ENCODE results near the gene CKAP2L. TPM values are rescaled to one million over a fixed set of nuclear protein-coding genes. Genes with fewer than 3 reads are reported as not detected.
"Not testable (repeated sequence)": the region's sequence is repeated elsewhere in the genome, so short reads cannot be mapped to it uniquely, and the experiment has no call there.

Gene CKAP2L
- total RNA-seq, 1 donor from 2014 or later: 0.38 TPM

DNA sequence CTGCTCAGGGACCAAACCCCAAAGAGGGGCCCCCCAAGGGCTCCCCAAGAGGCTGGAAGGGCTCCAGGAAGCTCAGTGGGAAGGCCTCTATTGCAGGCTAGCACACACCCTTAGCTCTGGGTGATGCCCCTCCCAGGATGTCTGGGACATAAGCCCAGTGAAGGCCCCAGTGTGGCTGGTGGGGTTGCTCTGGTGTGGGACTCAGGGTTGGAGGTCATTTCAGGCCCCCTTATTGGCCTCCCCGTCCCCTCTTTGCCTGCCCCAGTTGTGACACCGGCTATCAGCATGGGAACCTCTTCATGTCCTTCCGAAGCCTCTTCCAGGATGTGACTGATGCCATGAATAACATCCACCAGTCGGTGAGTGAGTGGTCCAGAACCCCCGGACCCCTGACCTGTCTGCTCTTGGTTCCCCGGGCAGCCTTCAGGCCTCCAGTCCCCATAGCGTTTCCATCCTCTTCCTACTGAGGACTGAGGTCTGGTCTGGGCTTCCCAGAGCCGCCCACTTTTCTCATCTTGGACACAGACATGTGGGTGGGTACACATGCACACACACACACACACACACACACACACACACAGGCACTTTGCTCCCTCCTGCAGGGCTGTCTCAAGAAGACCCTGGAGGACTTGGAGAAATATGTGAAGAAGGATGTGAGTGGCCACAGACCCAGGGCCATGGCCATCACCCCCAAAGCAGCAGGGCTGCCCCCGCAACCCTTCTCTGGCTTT lies 41.4 kb downstream of the CKAP2L start:
- H3K27ac ChIP-seq (replicated peaks): no peak overlapping the region
- intact Hi-C loops (cut with micrococcal nuclease): loop anchor here (10.0 kb wide), 1 partner anchor 98 kb away; no protein-coding TSS in a partner anchor
- TF ChIP-seq, protein P1, sequence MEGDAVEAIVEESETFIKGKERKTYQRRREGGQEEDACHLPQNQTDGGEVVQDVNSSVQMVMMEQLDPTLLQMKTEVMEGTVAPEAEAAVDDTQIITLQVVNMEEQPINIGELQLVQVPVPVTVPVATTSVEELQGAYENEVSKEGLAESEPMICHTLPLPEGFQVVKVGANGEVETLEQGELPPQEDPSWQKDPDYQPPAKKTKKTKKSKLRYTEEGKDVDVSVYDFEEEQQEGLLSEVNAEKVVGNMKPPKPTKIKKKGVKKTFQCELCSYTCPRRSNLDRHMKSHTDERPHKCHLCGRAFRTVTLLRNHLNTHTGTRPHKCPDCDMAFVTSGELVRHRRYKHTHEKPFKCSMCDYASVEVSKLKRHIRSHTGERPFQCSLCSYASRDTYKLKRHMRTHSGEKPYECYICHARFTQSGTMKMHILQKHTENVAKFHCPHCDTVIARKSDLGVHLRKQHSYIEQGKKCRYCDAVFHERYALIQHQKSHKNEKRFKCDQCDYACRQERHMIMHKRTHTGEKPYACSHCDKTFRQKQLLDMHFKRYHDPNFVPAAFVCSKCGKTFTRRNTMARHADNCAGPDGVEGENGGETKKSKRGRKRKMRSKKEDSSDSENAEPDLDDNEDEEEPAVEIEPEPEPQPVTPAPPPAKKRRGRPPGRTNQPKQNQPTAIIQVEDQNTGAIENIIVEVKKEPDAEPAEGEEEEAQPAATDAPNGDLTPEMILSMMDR (IDR thresholded peaks at IDR 0.05; ENCODE audit: borderline replicate concordance): no peak
- H3K36me3 ChIP-seq: no peaks in the 10 kb centered on the region
- H3K27me3 ChIP-seq (ENCODE audit: low read depth): peaks cover 22% of the 10 kb centered on the region
- no peak for DNase-seq
- no peaks in the 10 kb centered on the region for H3K4me1 ChIP-seq
- no peaks in the 10 kb centered on the region for H3K9me3 ChIP-seq (replicated peaks)
- H3K4me3 ChIP-seq: no peak overlapping the region

DNA sequence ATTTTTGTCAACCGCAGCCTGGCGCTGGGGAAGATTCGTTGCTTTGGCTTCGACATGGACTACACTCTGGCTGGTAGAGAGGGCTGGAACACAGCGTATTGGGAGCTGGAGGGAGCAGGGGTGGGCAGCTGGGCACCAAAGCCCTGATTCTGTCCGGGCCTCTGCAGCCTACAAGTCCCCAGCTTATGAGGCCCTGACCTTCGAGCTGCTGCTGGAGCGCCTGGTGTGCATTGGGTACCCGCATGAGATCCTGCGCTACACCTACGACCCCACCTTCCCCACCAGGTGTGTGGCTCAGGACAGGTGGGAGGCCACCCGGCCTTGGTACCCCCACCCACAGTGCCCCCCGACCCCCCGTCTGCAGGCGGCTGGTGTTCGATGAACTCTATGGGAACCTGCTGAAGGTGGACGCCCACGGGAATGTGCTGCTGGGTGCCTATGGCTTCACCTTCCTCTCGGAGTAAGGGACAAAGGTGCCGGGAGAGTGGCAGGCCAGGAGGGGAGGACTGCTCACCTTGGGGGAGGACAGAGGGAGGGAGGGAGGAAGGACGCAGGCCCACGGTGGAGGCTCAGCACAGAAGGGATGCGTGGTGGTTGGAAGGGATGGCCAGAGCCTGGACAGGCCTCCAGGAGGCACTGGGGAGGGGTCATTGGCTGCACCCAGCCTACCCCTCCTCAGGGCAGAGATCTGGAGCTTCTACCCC lies 42.4 kb downstream of the CKAP2L start:
- Histone ChIP-seq H3K27ac (replicated peaks) (no peak overlapping the region), H3K36me3 (no peaks in the 10 kb centered on the region), H3K4me1 (no peaks in the 10 kb centered on the region), H3K4me3 (no peak overlapping the region), H3K9me3 (replicated peaks) (peaks cover 3% of the 10 kb centered on the region), H3K27me3 (ENCODE audit: low read depth) (peaks cover 12% of the 10 kb centered on the region)
- intact Hi-C loops (cut with micrococcal nuclease): loop anchor here (10.0 kb wide), 1 partner anchor 97 kb away; no protein-coding TSS in a partner anchor
- TF ChIP-seq, protein P1 (IDR thresholded peaks at IDR 0.05; ENCODE audit: borderline replicate concordance): no peak
- no peak for DNase-seq

DNA sequence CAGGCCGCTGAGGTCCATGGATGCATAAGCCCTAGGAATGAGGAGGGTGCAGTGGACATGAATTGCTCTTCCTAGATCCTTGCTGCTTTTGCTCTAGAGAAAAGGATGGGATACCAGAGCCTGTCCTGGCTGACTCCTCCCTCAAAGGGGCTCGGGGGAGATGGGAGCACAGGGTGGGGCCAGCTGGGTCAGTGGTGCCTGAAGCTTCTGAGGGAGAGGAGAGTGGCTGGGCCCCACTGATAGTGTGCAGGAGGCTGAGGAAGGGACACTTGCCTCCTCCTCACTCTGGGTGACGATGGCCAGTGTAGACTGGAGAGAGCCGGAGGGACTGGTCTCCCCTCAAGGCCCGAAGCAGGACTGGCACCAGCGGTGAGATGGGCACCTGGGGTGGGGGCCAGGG lies 43.6 kb downstream of the CKAP2L start, which contains the start of gene NT5DC4:
NT5DC4 (plus strand) TSS at position 236 of the 400 bp plus-strand sequence; CDS start at position 296, 60 bp downstream.
- DNase-seq: no peak
- Histone ChIP-seq H3K4me1 (no peaks in the 10 kb centered on the region), H3K4me3 (no peak within 1 kb of the TSS), H3K27ac (replicated peaks) (no peak within 1 kb of the TSS), H3K27me3 (ENCODE audit: low read depth) (peaks cover 10% of the 10 kb centered on the region), H3K9me3 (replicated peaks) (peaks cover 3% of the 10 kb centered on the region), H3K36me3 (no peaks in the 10 kb centered on the region)
- intact Hi-C loops (cut with micrococcal nuclease): loop anchor here (10.0 kb wide), 1 partner anchor 96 kb away; no protein-coding TSS in a partner anchor
- TF ChIP-seq, protein P1 (IDR thresholded peaks at IDR 0.05; ENCODE audit: borderline replicate concordance): no peak

DNA sequence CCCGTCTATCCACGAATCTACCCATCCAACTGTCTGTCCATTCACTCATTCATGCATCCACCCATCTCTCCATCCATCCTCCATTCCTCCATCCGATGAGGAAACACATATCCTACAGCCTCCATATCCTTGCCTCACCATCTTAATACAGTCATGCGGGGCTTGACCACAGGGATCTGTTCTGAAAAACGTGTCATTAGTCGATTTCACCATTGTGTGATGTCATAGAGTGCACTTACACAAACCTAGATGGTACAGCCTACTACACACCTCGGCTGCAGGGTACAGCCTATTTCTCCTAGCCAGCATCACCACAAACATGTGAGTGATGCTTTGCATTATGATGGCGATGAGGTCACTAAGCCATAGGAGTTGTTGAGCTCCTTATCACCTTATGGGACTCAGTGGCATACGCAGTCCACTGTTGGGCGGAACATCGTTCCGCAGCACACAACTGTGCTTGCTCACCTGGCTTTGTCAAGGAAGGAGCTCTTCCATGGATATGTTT lies 45.5 kb downstream of the CKAP2L start:
- H3K27ac ChIP-seq (replicated peaks): no peak overlapping the region
- H3K36me3 ChIP-seq: no peaks in the 10 kb centered on the region
- H3K9me3 ChIP-seq (replicated peaks): peaks cover 3% of the 10 kb centered on the region
- no peaks in the 10 kb centered on the region for H3K4me1 ChIP-seq
- intact Hi-C loops (cut with micrococcal nuclease): no loop called here
- H3K27me3 ChIP-seq (ENCODE audit: low read depth): peaks cover 10% of the 10 kb centered on the region
- no peak overlapping the region for H3K4me3 ChIP-seq
- TF ChIP-seq, protein P1 (IDR thresholded peaks at IDR 0.05; ENCODE audit: borderline replicate concordance): no peak
- DNase-seq: no peak

DNA sequence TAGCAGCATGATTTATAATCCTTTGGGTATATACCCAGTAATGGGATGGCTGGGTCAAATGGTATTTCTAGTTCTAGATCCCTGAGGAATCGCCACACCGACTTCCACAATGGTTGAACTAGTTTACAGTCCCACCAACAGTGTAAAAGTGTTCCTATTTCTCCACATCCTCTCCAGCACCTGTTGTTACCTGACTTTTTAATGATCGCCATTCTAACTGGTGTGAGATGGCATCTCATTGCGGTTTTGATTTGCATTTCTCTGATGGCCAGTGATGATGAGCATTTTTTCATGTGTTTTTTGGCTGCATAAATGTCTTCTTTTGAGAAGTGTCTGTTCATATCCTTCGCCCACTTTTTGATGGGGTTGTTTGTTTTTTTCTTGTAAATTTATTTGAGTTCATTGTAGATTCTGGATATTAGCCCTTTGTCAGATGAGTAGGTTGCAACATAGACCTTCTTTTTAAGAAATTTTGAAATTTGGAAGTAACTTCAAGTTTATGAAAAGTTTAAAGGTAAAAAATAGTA lies 47.5 kb downstream of the CKAP2L start:
- H3K9me3 ChIP-seq (replicated peaks); DNase-seq; H3K27ac ChIP-seq (replicated peaks); intact Hi-C loops (cut with micrococcal nuclease); H3K36me3 ChIP-seq; H3K4me3 ChIP-seq; H3K4me1 ChIP-seq: not testable (repeated sequence)
- peaks cover 17% of the 10 kb centered on the region for H3K27me3 ChIP-seq (ENCODE audit: low read depth)

DNA sequence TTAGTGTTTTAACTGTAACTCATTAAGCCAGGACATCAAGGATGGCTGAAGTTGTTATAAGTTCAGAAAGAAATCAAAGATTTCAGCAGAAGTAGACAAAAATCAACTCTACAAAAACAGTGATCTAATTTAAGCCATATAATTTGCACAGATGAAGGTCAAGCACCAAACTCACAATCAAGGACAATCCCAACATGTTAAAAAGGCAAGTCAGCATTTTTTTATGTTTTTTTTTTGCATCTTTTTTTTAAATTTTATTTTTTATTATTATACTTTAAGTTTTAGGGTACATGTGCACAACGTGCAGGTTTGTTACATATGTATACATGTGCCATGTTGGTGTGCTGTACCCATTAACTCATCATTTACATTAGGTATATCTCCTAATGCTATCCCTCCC lies 48.3 kb downstream of the CKAP2L start:
- H3K4me3 ChIP-seq; DNase-seq; H3K27ac ChIP-seq (replicated peaks); H3K9me3 ChIP-seq (replicated peaks); H3K36me3 ChIP-seq; H3K4me1 ChIP-seq; intact Hi-C loops (cut with micrococcal nuclease): not testable (repeated sequence)
- H3K27me3 ChIP-seq (ENCODE audit: low read depth): peaks cover 22% of the 10 kb centered on the region
